HepG2 (cell line): ENCODE results near the gene ZNF764. TPM values are rescaled to one million over a fixed set of nuclear protein-coding genes. Genes with fewer than 3 reads are reported as not detected.

Experiments used
- AGO1 ChIP-seq: fragments of 200-400 bp; formaldehyde crosslinking; IDR thresholded peaks from 2 replicates; pipeline ENCODE4 v1.6.1; 2017; ENCODE audit warnings: mild to moderate bottlenecking, low read depth, low read length, moderate library complexity; ENCODE audit not compliant: poor library complexity, severe bottlenecking
- ATF1 ChIP-seq: IDR thresholded peaks from 2 replicates; pipeline ENCODE4 v1.6.1; 2016; ENCODE audit warnings: mild to moderate bottlenecking, control low read depth
- ATF7 ChIP-seq, 2 experiments: fragments of 450-650 bp in 1 of 2; sonication (generic) in 1 of 2; formaldehyde crosslinking in 1 of 2; IDR thresholded peaks; 2 replicates each; pipeline versions ENCODE4 v1.4.0 to v1.6.1; 2016 to 2020; ENCODE audit warnings: antibody characterized with exemption in 1 of 2, mild to moderate bottlenecking in 1 of 2, missing genetic modification reagents in 1 of 2
- CEBPB ChIP-seq: IDR thresholded peaks from 2 replicates; pipeline ENCODE4 v1.6.1; 2011; ENCODE audit warnings: low read depth, low read length, improper control_type of control experiment, borderline replicate concordance
- ELF1 ChIP-seq: sonication (generic); formaldehyde crosslinking; IDR thresholded peaks from 2 replicates; pipeline ENCODE4 v1.4.0; 2020; ENCODE audit warnings: missing genetic modification reagents
- GATAD1 ChIP-seq: IDR thresholded peaks from 2 replicates; pipeline ENCODE4 v1.6.1; 2016; ENCODE audit warnings: missing genetic modification reagents, missing compliant biosample characterization
- HDAC1 ChIP-seq: sonication (generic); formaldehyde crosslinking; IDR thresholded peaks from 2 replicates; pipeline ENCODE4 v1.5.1; 2020; ENCODE audit warnings: mild to moderate bottlenecking, missing genetic modification reagents
- HIVEP1 ChIP-seq: sonication (generic); formaldehyde crosslinking; IDR thresholded peaks from 2 replicates; pipeline ENCODE4 v1.4.0; 2020; ENCODE audit warnings: mild to moderate bottlenecking, missing genetic modification reagents
- KDM1A ChIP-seq: IDR thresholded peaks from 2 replicates; pipeline ENCODE4 v1.6.1; 2016; ENCODE audit warnings: missing compliant biosample characterization
- KDM5A ChIP-seq: fragments of 200-600 bp; sonication (generic); IDR thresholded peaks from 2 replicates; pipeline ENCODE4 v1.7.0; 2018; ENCODE audit warnings: antibody characterized with exemption, mild to moderate bottlenecking, low read length, borderline replicate concordance
- PAX8 ChIP-seq: sonication (generic); formaldehyde crosslinking; IDR thresholded peaks from 2 replicates; pipeline ENCODE4 v1.8.0; 2022; ENCODE audit warnings: mild to moderate bottlenecking, missing genetic modification reagents, borderline replicate concordance
- RBM39 ChIP-seq: fragments of 200-400 bp; formaldehyde crosslinking; IDR thresholded peaks from one replicate; pipeline ENCODE4 v1.6.1; 2018; ENCODE audit warnings: antibody characterized with exemption, mild to moderate bottlenecking, low read depth, low read length; ENCODE audit not compliant: poor library complexity, severe bottlenecking
- RFX3 ChIP-seq: IDR thresholded peaks from 2 replicates; pipeline ENCODE4 v1.6.1; 2016; ENCODE audit warnings: missing biosample characterization, missing genetic modification reagents
- SMC3 ChIP-seq: IDR thresholded peaks from 2 replicates; pipeline ENCODE4 v1.6.1; 2011; ENCODE audit warnings: low read length, improper control_type of control experiment
- SNRNP70 ChIP-seq: fragments of 200-400 bp; formaldehyde crosslinking; IDR thresholded peaks from 2 replicates; pipeline ENCODE4 v1.6.1; 2017; ENCODE audit warnings: mild to moderate bottlenecking, low read depth, low read length, moderate library complexity
- SRSF1 ChIP-seq: fragments of 200-400 bp; formaldehyde crosslinking; optimal IDR thresholded peaks from 2 replicates; pipeline ENCODE3; 2017; ENCODE audit warnings: mild to moderate bottlenecking, low read depth, low read length, moderate library complexity
- TOPORS ChIP-seq: sonication (generic); formaldehyde crosslinking; IDR thresholded peaks from 2 replicates; pipeline ENCODE4 v1.8.0; 2023; ENCODE audit warnings: mild to moderate bottlenecking, missing genetic modification reagents
- YEATS2 ChIP-seq: sonication (generic); formaldehyde crosslinking; IDR thresholded peaks from 2 replicates; pipeline ENCODE4 v1.4.0; 2020; ENCODE audit warnings: missing genetic modification reagents, borderline replicate concordance
- ZFP36L1 ChIP-seq: sonication (generic); formaldehyde crosslinking; IDR thresholded peaks from 2 replicates; pipeline ENCODE4 v1.8.0; 2022; ENCODE audit warnings: mild to moderate bottlenecking, missing genetic modification reagents, moderate library complexity
- ZNF274 ChIP-seq: sonication (generic); formaldehyde crosslinking; IDR thresholded peaks from 2 replicates; pipeline ENCODE4 v1.5.1; 2020; ENCODE audit warnings: mild to moderate bottlenecking, missing genetic modification reagents
- ZNF550 ChIP-seq: sonication (generic); formaldehyde crosslinking; IDR thresholded peaks from 2 replicates; pipeline ENCODE4 v1.4.0; 2020; ENCODE audit warnings: mild to moderate bottlenecking, missing genetic modification reagents, borderline replicate concordance
- ZNF878 ChIP-seq: sonication (generic); formaldehyde crosslinking; IDR thresholded peaks from 2 replicates; pipeline ENCODE4 v1.8.1; 2023; ENCODE audit warnings: mild to moderate bottlenecking, missing genetic modification reagents, moderate library complexity
- ZNF883 ChIP-seq: sonication (generic); formaldehyde crosslinking; IDR thresholded peaks from 2 replicates; pipeline ENCODE4 v1.5.1; 2020; ENCODE audit warnings: mild to moderate bottlenecking, missing genetic modification reagents; ENCODE audit errors: not compliant biosample characterization
- ZZZ3 ChIP-seq: sonication (generic); formaldehyde crosslinking; IDR thresholded peaks from 2 replicates; pipeline ENCODE4 v1.4.0; 2020; ENCODE audit warnings: missing genetic modification reagents, mild to moderate bottlenecking, borderline replicate concordance
- polyA plus RNA-seq, 8 experiments: library from polyadenylated mRNA; depleted of rRNA in 3 of 8; stranded (reverse) in 7 of 8; unstranded in 1 of 8; fragments of >200 nt; fragmentation: Illumina TruSeq in 4 of 8; extraction: Trizol in 4 of 8; gene quantifications; 2 replicates each; pipeline versions ENCODE4 v1.2.1 to v1.2.3, GENCODE V29; 2011 to 2016; ENCODE audit warnings: low read depth in 4 of 8, missing spikeins in 1 of 8, mixed read lengths in 1 of 8; ENCODE audit not compliant: insufficient read depth in 1 of 8
- total RNA-seq, 5 experiments: library from RNA; depleted of rRNA; stranded (reverse); fragments of >200 nt; fragmentation: Illumina TruSeq; extraction: Trizol; gene quantifications; 2 replicates each; pipeline ENCODE4 v1.2.3, GENCODE V29; 2016; ENCODE audit warnings: low read depth in 1 of 5
- TF ChIP-seq, protein P1 (sequence below): sonication (generic); formaldehyde crosslinking; IDR thresholded peaks from 2 replicates; pipeline ENCODE4 v1.9.0; 2021; ENCODE audit warnings: missing genetic modification reagents, borderline replicate concordance
- TF ChIP-seq, protein P2 (sequence below): sonication (generic); formaldehyde crosslinking; IDR thresholded peaks from 2 replicates; pipeline ENCODE4 v1.8.0; 2022; ENCODE audit warnings: missing genetic modification reagents, mild to moderate bottlenecking, borderline replicate concordance

Gene ZNF764
- total and polyA plus RNA-seq, 2 of the 13 experiments (the other 11 are each of a cell fraction or from before 2014, with no cell fraction given), result 4.1 to 9.1 TPM

GRCh38 chr16:30570636-30571444 lies 12.7 kb upstream of the ZNF764 start (continued):
- TF ChIP-seq SNRNP70 (no peak), TOPORS (CRISPR knock-in tag) (no peak; the same call in 1 of the 2 replicates), AGO1 (no peak), ZNF883 (CRISPR knock-in tag) (no peak), ZZZ3 (CRISPR knock-in tag) (no peak; the same call in 1 of the 2 replicates), YEATS2 (CRISPR knock-in tag) (no peak), ZFP36L1 (CRISPR knock-in tag) (peak; percentile 6; the same call in 1 of the 2 replicates), HIVEP1 (peak; percentile 40; the same call in 1 of the 2 replicates), ZNF550 (CRISPR knock-in tag) (peak; percentile 2; the same call in 1 of the 2 replicates), KDM1A (CRISPR knock-in tag) (no peak), SMC3 (no peak), SRSF1 (peak; percentile 31), KDM5A (no peak), PAX8 (CRISPR knock-in tag) (peak; percentile 67; the same call in 1 of the 2 replicates), ATF1 (no peak), RFX3 (CRISPR knock-in tag) (no peak), ZNF878 (CRISPR knock-in tag) (peak; percentile 80), CEBPB (no peak), ATF7 (IDR thresholded peaks at IDR 0.05) (no peak), ATF7 (CRISPR knock-in tag; IDR thresholded peaks at IDR 0.05) (no peak), ZNF274 (CRISPR knock-in tag) (no peak; the same call in 1 of the 2 replicates), GATAD1 (CRISPR knock-in tag) (no peak), ELF1 (no peak), RBM39 (no peak), HDAC1 (no peak)
- TF ChIP-seq, protein P1, sequence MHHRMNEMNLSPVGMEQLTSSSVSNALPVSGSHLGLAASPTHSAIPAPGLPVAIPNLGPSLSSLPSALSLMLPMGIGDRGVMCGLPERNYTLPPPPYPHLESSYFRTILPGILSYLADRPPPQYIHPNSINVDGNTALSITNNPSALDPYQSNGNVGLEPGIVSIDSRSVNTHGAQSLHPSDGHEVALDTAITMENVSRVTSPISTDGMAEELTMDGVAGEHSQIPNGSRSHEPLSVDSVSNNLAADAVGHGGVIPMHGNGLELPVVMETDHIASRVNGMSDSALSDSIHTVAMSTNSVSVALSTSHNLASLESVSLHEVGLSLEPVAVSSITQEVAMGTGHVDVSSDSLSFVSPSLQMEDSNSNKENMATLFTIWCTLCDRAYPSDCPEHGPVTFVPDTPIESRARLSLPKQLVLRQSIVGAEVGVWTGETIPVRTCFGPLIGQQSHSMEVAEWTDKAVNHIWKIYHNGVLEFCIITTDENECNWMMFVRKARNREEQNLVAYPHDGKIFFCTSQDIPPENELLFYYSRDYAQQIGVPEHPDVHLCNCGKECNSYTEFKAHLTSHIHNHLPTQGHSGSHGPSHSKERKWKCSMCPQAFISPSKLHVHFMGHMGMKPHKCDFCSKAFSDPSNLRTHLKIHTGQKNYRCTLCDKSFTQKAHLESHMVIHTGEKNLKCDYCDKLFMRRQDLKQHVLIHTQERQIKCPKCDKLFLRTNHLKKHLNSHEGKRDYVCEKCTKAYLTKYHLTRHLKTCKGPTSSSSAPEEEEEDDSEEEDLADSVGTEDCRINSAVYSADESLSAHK (CRISPR knock-in tag), result no peak
- TF ChIP-seq, protein P2, sequence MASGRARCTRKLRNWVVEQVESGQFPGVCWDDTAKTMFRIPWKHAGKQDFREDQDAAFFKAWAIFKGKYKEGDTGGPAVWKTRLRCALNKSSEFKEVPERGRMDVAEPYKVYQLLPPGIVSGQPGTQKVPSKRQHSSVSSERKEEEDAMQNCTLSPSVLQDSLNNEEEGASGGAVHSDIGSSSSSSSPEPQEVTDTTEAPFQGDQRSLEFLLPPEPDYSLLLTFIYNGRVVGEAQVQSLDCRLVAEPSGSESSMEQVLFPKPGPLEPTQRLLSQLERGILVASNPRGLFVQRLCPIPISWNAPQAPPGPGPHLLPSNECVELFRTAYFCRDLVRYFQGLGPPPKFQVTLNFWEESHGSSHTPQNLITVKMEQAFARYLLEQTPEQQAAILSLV (CRISPR knock-in tag), result no peak
